C4-2B (cell line): ENCODE measurements around the gene LRMDA.

Source experiments
- H3K27ac ChIP-seq: fragments of 450-650 bp; 2 replicates; pipeline ENCODE4 v1.5.1; 2017
- CTCF ChIP-seq: fragments of 450-650 bp; conservative IDR thresholded peaks from 2 replicates; pipeline ENCODE4 v1.5.1; 2017; ENCODE audit warnings: mild to moderate bottlenecking
- ZFX ChIP-seq: fragments of 450-650 bp; IDR thresholded peaks from 2 replicates; pipeline ENCODE4 v1.6.1; 2017

The LRMDA gene

GRCh38 chr10:76382381-76382851 is 951.0 kb downstream of the LRMDA start:
- H3K27ac ChIP-seq: no peak overlapping the region
- TF ChIP-seq ZFX (no peak), CTCF (no peak)

DNA sequence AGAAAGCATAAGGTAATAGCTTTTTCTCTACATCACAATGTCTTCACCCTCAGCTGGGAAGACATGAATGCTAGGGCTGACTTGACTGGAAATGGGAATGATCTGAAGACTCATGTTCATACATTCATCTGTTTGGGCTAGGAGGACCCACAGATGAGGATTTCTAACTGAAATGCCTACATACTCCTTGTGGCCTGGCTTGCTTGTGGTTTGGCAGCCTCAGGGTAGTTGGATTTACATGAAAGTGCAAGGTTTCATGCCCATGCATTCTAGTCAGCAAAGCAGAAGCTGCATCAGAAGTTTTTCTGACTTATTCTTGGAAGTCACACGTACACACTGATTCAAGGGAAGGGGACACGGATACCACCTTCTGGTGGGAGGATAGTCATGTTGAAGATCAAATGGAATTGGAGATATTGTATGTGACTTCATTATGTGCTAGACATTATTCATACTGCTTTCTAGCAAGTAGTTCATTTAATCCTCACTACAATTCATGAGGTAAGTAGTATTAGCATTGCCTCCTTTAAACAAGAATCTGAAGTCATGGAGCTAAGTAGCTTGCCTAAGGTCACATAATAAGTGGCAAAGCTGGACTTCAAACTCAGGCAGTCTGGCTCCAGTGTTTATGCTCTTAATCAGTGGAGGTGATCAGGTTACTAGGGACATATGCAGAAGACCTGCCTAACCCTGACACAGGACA is 957.0 kb downstream of the LRMDA start:
- TF ChIP-seq ZFX: no peak
- no peak for TF ChIP-seq CTCF
- H3K27ac ChIP-seq: no peak overlapping the region

DNA sequence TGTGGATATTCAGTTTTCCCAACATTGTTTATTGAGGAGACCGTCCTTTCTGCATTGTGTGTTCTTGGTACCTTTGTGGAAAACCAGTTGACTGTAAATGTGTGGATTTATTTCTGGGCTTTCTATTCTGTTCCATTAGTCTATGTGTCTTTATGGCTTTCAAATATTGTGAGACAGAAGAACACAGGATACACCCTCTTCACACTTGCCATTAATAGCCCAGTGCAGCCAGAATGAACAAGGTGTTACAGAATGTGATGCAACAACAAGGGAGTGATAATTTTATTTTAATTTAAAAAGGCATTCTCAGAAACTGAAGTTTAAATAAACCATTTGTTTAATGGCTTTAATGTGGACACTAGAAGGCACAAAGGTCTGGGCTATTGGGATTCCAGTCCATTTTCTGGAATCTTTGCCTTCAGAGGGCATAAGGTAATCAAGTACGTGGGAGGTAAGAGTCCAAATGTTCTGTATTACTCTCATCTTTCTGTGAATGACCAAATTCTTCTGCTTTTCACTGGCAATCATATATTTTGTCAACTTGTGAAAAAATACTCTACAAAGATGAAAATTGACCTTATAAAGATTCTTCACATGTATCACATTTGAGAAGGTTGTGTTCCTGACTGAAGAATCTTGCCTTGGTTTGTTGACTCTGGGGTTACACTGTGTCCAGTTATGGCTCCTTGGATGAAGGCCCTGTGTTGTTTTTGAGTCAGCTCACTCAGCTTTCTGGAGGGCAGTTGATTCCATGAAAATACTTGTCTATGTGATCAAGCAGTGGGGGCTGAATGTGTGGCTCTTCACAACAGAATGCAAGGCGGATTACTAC is 962.7 kb downstream of the LRMDA start:
- TF ChIP-seq ZFX: no peak
- TF ChIP-seq CTCF: no peak

DNA sequence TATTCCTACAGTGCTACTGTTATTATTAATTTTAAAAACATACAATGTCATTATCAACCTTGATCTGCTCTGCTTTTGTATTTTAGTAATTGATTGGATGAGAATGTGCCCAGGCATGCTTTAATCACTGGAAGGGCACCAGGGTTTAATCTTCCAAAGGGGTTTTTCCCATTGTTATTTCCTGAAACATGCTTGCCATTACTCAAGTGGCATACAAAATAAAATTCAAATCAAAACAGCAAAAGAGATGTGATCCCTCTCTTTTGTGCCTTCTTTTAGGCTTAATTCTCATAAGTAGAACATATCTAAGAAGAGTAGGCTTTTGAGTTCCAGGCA is 963.3 kb downstream of the LRMDA start:
- H3K27ac ChIP-seq: no peak overlapping the region
- no peak for TF ChIP-seq CTCF
- TF ChIP-seq ZFX: no peak

More for the DNA sequence above, 962.7 kb downstream of the LRMDA start:
- H3K27ac ChIP-seq: no peak overlapping the region

DNA sequence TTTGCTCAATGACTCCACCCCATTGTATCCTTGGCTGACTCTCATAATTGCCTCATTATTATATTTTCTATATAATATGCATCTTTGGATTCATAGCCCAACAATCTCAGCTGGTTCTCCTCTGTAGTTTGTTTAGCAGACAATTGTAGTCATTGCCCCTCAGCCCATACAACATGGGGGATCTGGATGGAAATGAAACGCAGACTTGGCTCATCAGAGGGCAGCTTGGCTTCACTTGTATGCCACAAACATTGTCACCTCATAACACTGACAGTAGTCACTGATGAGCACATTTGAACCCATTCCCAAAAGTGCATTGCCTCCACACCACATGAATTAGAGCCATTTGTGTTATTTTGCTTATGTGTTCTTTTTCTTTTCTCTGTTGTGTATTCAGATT is 963.8 kb downstream of the LRMDA start:
- H3K27ac ChIP-seq: no peak overlapping the region
- TF ChIP-seq ZFX (no peak), CTCF (no peak)

- H3K27ac ChIP-seq: no peak overlapping the region
- no peak for TF ChIP-seq CTCF
- no peak for TF ChIP-seq ZFX
Measured at GRCh38 chr10:76396134-76396533, 964.7 kb downstream of the LRMDA start.
